ENCODE measurements around the gene PCDHGB5.
"Not testable (repeated sequence)": the region's sequence is repeated elsewhere in the genome, so short reads cannot be mapped to it uniquely, and the experiment has no call there.

Gene PCDHGB5

GRCh38 chr5:141369994-141370848, 27.5 kb upstream of the PCDHGB5 start, which contains the start of gene PCDHGB3:
PCDHGB3 (plus strand) TSS chr5:141370242; CDS start chr5:141370395, 153 bp downstream.
- in situ Hi-C loops (cut with HindIII; ENCODE audit: low sequenced_read_pairs): no loop called here
- H3K4me3 ChIP-seq (ENCODE audit: low read depth, low read length): peak within 1 kb of the TSS; percentile 23
- TF ChIP-seq, protein P1, sequence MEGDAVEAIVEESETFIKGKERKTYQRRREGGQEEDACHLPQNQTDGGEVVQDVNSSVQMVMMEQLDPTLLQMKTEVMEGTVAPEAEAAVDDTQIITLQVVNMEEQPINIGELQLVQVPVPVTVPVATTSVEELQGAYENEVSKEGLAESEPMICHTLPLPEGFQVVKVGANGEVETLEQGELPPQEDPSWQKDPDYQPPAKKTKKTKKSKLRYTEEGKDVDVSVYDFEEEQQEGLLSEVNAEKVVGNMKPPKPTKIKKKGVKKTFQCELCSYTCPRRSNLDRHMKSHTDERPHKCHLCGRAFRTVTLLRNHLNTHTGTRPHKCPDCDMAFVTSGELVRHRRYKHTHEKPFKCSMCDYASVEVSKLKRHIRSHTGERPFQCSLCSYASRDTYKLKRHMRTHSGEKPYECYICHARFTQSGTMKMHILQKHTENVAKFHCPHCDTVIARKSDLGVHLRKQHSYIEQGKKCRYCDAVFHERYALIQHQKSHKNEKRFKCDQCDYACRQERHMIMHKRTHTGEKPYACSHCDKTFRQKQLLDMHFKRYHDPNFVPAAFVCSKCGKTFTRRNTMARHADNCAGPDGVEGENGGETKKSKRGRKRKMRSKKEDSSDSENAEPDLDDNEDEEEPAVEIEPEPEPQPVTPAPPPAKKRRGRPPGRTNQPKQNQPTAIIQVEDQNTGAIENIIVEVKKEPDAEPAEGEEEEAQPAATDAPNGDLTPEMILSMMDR (IDR thresholded peaks at IDR 0.05; ENCODE audit: low read depth, low read length, missing control alignments): peak; percentile 36
- DNase-seq (ENCODE audit: low read depth): no peak

DNA sequence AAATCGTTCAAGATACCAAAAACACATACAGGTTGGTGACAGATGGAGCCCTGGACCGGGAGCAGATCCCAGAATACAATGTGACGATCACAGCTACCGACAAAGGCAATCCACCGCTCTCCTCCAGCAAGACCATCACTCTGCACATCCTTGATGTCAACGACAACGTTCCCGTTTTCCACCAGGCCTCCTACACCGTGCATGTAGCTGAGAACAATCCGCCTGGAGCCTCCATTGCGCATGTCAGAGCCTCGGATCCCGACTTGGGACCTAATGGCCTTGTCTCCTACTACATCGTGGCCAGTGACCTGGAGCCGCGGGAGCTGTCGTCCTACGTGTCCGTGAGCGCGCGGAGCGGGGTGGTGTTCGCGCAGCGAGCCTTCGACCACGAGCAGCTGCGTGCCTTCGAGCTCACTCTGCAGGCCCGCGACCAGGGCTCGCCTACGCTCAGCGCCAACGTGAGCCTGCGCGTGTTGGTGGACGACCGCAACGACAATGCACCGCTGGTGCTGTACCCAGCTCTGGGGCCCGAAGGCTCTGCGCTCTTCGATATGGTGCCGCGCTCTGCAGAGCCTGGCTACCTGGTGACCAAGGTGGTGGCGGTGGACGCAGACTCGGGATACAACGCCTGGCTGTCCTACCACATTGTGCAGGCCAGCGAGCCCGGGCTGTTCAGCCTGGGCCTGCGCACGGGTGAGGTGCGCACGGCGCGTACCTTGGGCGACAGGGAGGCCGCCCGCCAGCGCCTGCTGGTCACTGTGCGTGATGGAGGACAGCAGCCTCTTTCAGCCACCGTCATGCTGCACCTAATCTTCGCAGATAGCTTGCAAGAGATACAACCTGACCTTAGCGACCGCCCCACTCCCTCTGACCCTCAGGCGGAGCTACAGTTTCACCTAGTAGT, 25.9 kb upstream of the PCDHGB5 start:
- TF ChIP-seq, protein P1 (IDR thresholded peaks at IDR 0.05; ENCODE audit: low read depth, low read length, missing control alignments): no peak
- H3K4me3 ChIP-seq (ENCODE audit: low read depth, low read length): no peak overlapping the region
- in situ Hi-C loops (cut with HindIII; ENCODE audit: low sequenced_read_pairs): no loop called here
- no peak for DNase-seq (ENCODE audit: low read depth)

- in situ Hi-C loops (cut with HindIII; ENCODE audit: low sequenced_read_pairs): no loop called here
- TF ChIP-seq, protein P1 (IDR thresholded peaks at IDR 0.05; ENCODE audit: low read depth, low read length, missing control alignments): peak; percentile 46
- DNase-seq (ENCODE audit: low read depth): no peak
- H3K4me3 ChIP-seq (ENCODE audit: low read depth, low read length): peak within 1 kb of the TSS; percentile 33
Measured at GRCh38 chr5:141373673-141374317, 24.0 kb upstream of the PCDHGB5 start, which contains the start of gene PCDHGA6. PCDHGA6 (plus strand) TSS chr5:141373891; CDS start chr5:141374084, 193 bp downstream.

GRCh38 chr5:141374627-141375026, 23.1 kb upstream of the PCDHGB5 start:
- no peak overlapping the region for H3K4me3 ChIP-seq (ENCODE audit: low read depth, low read length)
- TF ChIP-seq, protein P1 (IDR thresholded peaks at IDR 0.05; ENCODE audit: low read depth, low read length, missing control alignments): no peak
- in situ Hi-C loops (cut with HindIII; ENCODE audit: low sequenced_read_pairs): no loop called here
- no peak for DNase-seq (ENCODE audit: low read depth)

DNA sequence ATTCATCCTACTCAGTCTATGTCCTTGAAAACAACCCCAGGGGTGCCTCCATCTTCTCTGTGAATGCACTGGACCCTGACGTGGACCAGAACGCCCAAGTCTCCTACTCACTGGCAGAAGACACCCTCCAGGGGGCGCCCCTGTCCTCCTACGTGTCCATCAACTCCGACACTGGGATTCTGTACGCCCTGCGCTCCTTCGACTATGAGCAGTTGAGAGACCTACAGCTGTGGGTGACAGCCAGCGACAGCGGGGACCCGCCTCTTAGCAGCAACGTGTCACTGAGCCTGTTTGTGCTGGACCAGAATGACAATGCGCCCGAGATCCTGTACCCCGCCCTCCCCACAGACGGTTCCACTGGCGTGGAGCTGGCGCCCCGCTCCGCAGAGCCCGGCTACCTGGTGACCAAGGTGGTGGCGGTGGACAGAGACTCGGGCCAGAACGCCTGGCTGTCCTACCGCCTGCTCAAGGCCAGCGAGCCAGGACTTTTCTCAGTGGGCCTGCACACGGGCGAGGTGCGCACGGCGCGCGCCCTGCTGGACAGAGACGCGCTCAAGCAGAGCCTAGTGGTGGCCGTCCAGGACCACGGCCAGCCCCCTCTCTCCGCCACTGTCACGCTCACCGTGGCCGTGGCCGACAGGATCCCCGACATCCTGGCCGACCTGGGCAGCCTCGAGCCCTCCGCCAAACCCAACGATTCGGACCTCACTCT, 22.1 kb upstream of the PCDHGB5 start:
- in situ Hi-C loops (cut with HindIII; ENCODE audit: low sequenced_read_pairs); DNase-seq (ENCODE audit: low read depth): not testable (repeated sequence)

GRCh38 chr5:141382469-141383294, 15.1 kb upstream of the PCDHGB5 start, which contains the start of gene PCDHGA7:
PCDHGA7 (plus strand) TSS chr5:141382742; CDS start chr5:141382900, 158 bp downstream.
- TF ChIP-seq, protein P1 (IDR thresholded peaks at IDR 0.05; ENCODE audit: low read depth, low read length, missing control alignments): peak; percentile 47
- in situ Hi-C loops (cut with HindIII; ENCODE audit: low sequenced_read_pairs): no loop called here
- no peak for DNase-seq (ENCODE audit: low read depth)
- H3K4me3 ChIP-seq (ENCODE audit: low read depth, low read length): peak within 1 kb of the TSS; percentile 43

More for the DNA sequence above, 22.1 kb upstream of the PCDHGB5 start:
- not testable (repeated sequence) for H3K4me3 ChIP-seq (ENCODE audit: low read depth, low read length)

Data from astrocyte of the cerebellum (primary cell).